Osteocyte (in vitro differentiated cells): ENCODE measurements around the gene FUBP3. TPM values are rescaled to one million over a fixed set of nuclear protein-coding genes. Genes with fewer than 3 reads are reported as not detected.

Experiments used
- DNase-seq: peaks from one replicate; pipeline ENCODE4 v3.0.0; 2021; ENCODE audit warnings: mixed read lengths; ENCODE audit not compliant: unreplicated experiment; ENCODE audit errors: extremely low spot score
- H3K27ac Mint-ChIP-seq: one replicate; pipeline ENCODE4 v1.8.0; 2021; ENCODE audit warnings: mild to moderate bottlenecking, mixed read lengths; ENCODE audit not compliant: unreplicated experiment
- H3K27me3 Mint-ChIP-seq: one replicate; pipeline ENCODE4 v1.8.0; 2021; ENCODE audit warnings: mixed read lengths; ENCODE audit not compliant: unreplicated experiment
- H3K36me3 Mint-ChIP-seq: one replicate; pipeline ENCODE4 v1.8.0; 2021; ENCODE audit warnings: mixed read lengths; ENCODE audit not compliant: unreplicated experiment
- H3K4me1 Mint-ChIP-seq: one replicate; pipeline ENCODE4 v1.8.0; 2021; ENCODE audit warnings: mixed read lengths; ENCODE audit not compliant: unreplicated experiment
- H3K4me3 Mint-ChIP-seq: one replicate; pipeline ENCODE4 v1.8.0; 2021; ENCODE audit warnings: mild to moderate bottlenecking, moderate library complexity, mixed read lengths; ENCODE audit not compliant: unreplicated experiment
- H3K9me3 Mint-ChIP-seq: one replicate; pipeline ENCODE4 v1.8.0; 2021; ENCODE audit warnings: mixed read lengths; ENCODE audit not compliant: unreplicated experiment
- long read RNA-seq: library from polyadenylated mRNA; unstranded; transcript quantifications from one replicate; pipeline ENCODE4 v2.0.0, GENCODE V29; 2021
- total RNA-seq: library from RNA; stranded (reverse); gene quantifications from 2 replicates; pipeline ENCODE4 v1.2.1, GENCODE V29; 2021
- TF ChIP-seq, protein P1 (sequence below): fragments of 200-600 bp; sonication (generic); IDR thresholded peaks from 2 replicates; pipeline ENCODE4 v1.5.0; 2021; ENCODE audit warnings: antibody characterized with exemption, mild to moderate bottlenecking, moderate library complexity

FUBP3 gene
- 67.7 and 72.7 TPM in 2 replicates for total RNA-seq
- long read RNA-seq, transcript FUBP3-201 (19 exons, 3,124 nt): major isoform, 7 of 50 reads
- long read RNA-seq, transcript FUBP3-206 (2 exons, 483 nt): minor isoform, 5 of 50 reads
- long read RNA-seq, partial matches to known transcripts: 28 of 50 reads
- long read RNA-seq, other reads (novel, unspliced or antisense): 9 of 50 reads

GRCh38 chr9:130578865-130579737 lies at the start of gene FUBP3:
FUBP3 (plus strand) TSS chr9:130579577; CDS start chr9:130579681, 104 bp downstream.
- TF ChIP-seq, protein P1, sequence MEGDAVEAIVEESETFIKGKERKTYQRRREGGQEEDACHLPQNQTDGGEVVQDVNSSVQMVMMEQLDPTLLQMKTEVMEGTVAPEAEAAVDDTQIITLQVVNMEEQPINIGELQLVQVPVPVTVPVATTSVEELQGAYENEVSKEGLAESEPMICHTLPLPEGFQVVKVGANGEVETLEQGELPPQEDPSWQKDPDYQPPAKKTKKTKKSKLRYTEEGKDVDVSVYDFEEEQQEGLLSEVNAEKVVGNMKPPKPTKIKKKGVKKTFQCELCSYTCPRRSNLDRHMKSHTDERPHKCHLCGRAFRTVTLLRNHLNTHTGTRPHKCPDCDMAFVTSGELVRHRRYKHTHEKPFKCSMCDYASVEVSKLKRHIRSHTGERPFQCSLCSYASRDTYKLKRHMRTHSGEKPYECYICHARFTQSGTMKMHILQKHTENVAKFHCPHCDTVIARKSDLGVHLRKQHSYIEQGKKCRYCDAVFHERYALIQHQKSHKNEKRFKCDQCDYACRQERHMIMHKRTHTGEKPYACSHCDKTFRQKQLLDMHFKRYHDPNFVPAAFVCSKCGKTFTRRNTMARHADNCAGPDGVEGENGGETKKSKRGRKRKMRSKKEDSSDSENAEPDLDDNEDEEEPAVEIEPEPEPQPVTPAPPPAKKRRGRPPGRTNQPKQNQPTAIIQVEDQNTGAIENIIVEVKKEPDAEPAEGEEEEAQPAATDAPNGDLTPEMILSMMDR: no peak
- peaks cover 20% of the 10 kb centered on the region for H3K4me1 Mint-ChIP-seq
- peak within 1 kb of the TSS; percentile 82 for H3K4me3 Mint-ChIP-seq
- peak; percentile 94 for DNase-seq
- H3K27ac Mint-ChIP-seq: peak within 1 kb of the TSS; percentile 83
- H3K9me3 Mint-ChIP-seq: no peaks in the 10 kb centered on the region
- no peaks in the 10 kb centered on the region for H3K36me3 Mint-ChIP-seq
- H3K27me3 Mint-ChIP-seq: peaks cover 4% of the 10 kb centered on the region

DNA sequence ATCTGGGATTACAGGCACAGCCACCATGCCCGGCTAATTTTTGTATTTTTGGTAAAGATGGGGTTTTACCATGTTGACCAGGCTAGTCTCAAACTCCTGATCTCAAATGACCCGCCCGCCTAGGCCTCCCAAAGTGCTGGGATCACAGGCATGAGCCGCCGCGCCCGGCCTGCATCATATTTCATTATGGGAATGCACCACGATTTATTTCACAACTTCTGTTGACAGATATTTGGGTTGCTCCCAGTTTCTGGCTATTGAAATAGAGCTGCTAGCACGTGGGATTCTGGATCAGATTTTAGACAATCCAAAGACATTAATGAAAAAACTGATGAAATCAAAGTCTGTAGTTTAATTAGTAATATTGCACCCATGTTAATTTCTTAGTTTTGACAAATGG lies 48.4 kb upstream of the FUBP3 start:
- TF ChIP-seq, protein P1: no peak
- Mint-ChIP-seq H3K36me3 (no peaks in the 10 kb centered on the region), H3K9me3 (no peaks in the 10 kb centered on the region), H3K4me1 (no peaks in the 10 kb centered on the region), H3K27me3 (peaks cover 52% of the 10 kb centered on the region), H3K27ac (no peak overlapping the region), H3K4me3 (no peak overlapping the region)
- DNase-seq: no peak

DNA sequence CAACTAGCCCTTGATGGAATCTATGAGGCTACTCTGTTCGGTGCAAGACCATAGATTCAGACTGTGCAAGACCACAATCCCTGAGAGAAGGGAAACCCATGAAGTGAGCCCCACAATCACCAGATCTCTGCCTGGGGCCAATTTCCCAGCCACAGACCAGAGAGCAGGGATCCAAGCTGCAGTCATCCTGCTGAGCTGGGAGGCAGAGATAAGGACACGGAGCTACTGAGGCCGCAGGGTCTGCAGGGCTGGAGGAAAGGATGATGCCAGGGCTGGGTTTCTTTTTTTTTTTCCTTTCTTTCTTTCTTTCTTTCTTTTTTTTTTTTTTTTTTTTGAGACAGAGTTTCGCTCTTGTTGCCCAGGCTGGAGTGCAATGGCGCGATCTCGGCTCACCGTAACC lies 47.7 kb upstream of the FUBP3 start:
- TF ChIP-seq, protein P1: no peak
- Mint-ChIP-seq H3K36me3 (no peaks in the 10 kb centered on the region), H3K9me3 (no peaks in the 10 kb centered on the region), H3K4me3 (no peak overlapping the region), H3K27me3 (peaks cover 49% of the 10 kb centered on the region), H3K4me1 (no peaks in the 10 kb centered on the region), H3K27ac (no peak overlapping the region)
- DNase-seq: no peak

GRCh38 chr9:130532426-130533080 lies 46.8 kb upstream of the FUBP3 start:
- no peak overlapping the region for H3K27ac Mint-ChIP-seq
- peaks cover under 1% of the 10 kb centered on the region for H3K4me1 Mint-ChIP-seq
- no peak for DNase-seq
- H3K36me3 Mint-ChIP-seq: no peaks in the 10 kb centered on the region
- TF ChIP-seq, protein P1: no peak
- H3K9me3 Mint-ChIP-seq: no peaks in the 10 kb centered on the region
- peaks cover 49% of the 10 kb centered on the region for H3K27me3 Mint-ChIP-seq
- H3K4me3 Mint-ChIP-seq: no peak overlapping the region
